ENCODE data around the gene SCNN1G. TPM values are rescaled to one million over a fixed set of nuclear protein-coding genes. Genes with fewer than 3 reads are reported as not detected.

Gene SCNN1G
- total RNA-seq, 1 experiment from 2014 or later = 1.3 TPM

- POLR2A ChIA-PET = interaction anchor here (0.7 kb wide), 1 partner anchor 61 kb away, joined by 3 read pairs; no protein-coding TSS in a partner anchor
- H3K4me3 Mint-ChIP-seq = no peak overlapping the region
- H3K27me3 Mint-ChIP-seq (ENCODE audit: low read depth) = peaks cover 3% of the 10 kb centered on the region
- H3K27ac Mint-ChIP-seq = no peak overlapping the region
- H3K4me1 Mint-ChIP-seq = peaks cover 5% of the 10 kb centered on the region; the same call in 1 of the 2 replicates
- no peak for ATAC-seq
- TF ChIP-seq NR1H2 (CRISPR knock-in tag; IDR thresholded peaks at IDR 0.05) (no peak), GABPB1 (CRISPR knock-in tag; IDR thresholded peaks at IDR 0.05) (no peak), ATF1 (CRISPR knock-in tag; IDR thresholded peaks at IDR 0.05) (no peak), E2F4 (CRISPR knock-in tag; IDR thresholded peaks at IDR 0.05; ENCODE audit: borderline replicate concordance, low read depth) (no peak), FOXP4 (CRISPR knock-in tag; IDR thresholded peaks at IDR 0.05) (no peak), FOXP1 (CRISPR knock-in tag; IDR thresholded peaks at IDR 0.05; ENCODE audit: borderline replicate concordance) (no peak)
- TF ChIP-seq, protein P1, sequence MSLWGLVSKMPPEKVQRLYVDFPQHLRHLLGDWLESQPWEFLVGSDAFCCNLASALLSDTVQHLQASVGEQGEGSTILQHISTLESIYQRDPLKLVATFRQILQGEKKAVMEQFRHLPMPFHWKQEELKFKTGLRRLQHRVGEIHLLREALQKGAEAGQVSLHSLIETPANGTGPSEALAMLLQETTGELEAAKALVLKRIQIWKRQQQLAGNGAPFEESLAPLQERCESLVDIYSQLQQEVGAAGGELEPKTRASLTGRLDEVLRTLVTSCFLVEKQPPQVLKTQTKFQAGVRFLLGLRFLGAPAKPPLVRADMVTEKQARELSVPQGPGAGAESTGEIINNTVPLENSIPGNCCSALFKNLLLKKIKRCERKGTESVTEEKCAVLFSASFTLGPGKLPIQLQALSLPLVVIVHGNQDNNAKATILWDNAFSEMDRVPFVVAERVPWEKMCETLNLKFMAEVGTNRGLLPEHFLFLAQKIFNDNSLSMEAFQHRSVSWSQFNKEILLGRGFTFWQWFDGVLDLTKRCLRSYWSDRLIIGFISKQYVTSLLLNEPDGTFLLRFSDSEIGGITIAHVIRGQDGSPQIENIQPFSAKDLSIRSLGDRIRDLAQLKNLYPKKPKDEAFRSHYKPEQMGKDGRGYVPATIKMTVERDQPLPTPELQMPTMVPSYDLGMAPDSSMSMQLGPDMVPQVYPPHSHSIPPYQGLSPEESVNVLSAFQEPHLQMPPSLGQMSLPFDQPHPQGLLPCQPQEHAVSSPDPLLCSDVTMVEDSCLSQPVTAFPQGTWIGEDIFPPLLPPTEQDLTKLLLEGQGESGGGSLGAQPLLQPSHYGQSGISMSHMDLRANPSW (CRISPR knock-in tag; conservative IDR thresholded peaks at IDR 0.05; ENCODE audit: low read depth) = no peak
- TF ChIP-seq, protein P2, sequence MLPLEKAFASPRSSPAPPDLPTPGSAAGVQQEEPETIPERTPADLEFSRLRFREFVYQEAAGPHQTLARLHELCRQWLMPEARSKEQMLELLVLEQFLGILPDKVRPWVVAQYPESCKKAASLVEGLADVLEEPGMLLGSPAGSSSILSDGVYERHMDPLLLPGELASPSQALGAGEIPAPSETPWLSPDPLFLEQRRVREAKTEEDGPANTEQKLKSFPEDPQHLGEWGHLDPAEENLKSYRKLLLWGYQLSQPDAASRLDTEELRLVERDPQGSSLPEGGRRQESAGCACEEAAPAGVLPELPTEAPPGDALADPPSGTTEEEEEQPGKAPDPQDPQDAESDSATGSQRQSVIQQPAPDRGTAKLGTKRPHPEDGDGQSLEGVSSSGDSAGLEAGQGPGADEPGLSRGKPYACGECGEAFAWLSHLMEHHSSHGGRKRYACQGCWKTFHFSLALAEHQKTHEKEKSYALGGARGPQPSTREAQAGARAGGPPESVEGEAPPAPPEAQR (CRISPR knock-in tag; IDR thresholded peaks at IDR 0.05) = no peak
- no peak for DNase-seq (ENCODE audit: low spot score)
- 0 out of 2 replicates have a peak, but pooled peaks cover 5% of the 10 kb centered on the region for H3K36me3 Mint-ChIP-seq
- CTCF ChIA-PET = no interaction called here
- peaks cover 25% of the 10 kb centered on the region for H3K9me3 Mint-ChIP-seq
Measured at GRCh38 chr16:23249830-23250229, 67.3 kb downstream of the SCNN1G start.

DNA sequence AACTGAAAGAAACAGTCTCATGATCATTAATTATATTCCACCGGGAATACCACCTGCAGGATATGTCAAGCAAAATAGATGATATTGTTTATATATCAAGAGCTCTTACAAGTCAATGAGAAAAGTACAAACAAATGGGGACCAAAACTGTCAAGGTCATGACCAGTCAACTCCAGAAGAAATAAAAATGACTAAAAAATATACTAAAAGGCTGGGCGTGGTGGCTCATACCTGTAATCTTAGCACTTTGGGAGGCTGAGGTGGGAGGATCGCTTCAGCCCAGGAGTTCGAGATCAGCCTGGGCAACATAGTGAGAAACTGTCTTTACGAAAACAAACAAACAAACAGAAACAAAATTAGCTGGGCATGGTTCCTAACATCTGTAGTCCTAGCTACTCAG, 69.8 kb downstream of the SCNN1G start:
- CTCF ChIA-PET = no interaction called here
- ATAC-seq = no peak
- POLR2A ChIA-PET = no interaction called here
- TF ChIP-seq CREB1 (CRISPR knock-in tag; IDR thresholded peaks at IDR 0.05) (no peak), E2F1 (CRISPR knock-in tag; IDR thresholded peaks at IDR 0.05) (no peak), SMAD4 (CRISPR knock-in tag; IDR thresholded peaks at IDR 0.05) (no peak), TEAD1 (CRISPR knock-in tag; IDR thresholded peaks at IDR 0.05) (no peak), HMGXB4 (CRISPR knock-in tag; IDR thresholded peaks at IDR 0.05) (no peak), MYBL2 (CRISPR knock-in tag; IDR thresholded peaks at IDR 0.05) (no peak), PREB (CRISPR knock-in tag; IDR thresholded peaks at IDR 0.05; ENCODE audit: borderline replicate concordance) (no peak), ZNF281 (CRISPR knock-in tag; IDR thresholded peaks at IDR 0.05) (no peak), ZBTB43 (CRISPR knock-in tag; IDR thresholded peaks at IDR 0.05) (no peak), FOXJ3 (CRISPR knock-in tag; IDR thresholded peaks at IDR 0.05; ENCODE audit: borderline replicate concordance) (no peak)

More for the DNA sequence above, 69.8 kb downstream of the SCNN1G start:
- Mint-ChIP-seq H3K36me3 (0 out of 2 replicates have a peak, but pooled peaks cover 5% of the 10 kb centered on the region), H3K9me3 (peaks cover 24% of the 10 kb centered on the region), H3K4me3 (no peak overlapping the region), H3K4me1 (peaks cover 6% of the 10 kb centered on the region; the same call in 1 of the 2 replicates), H3K27me3 (ENCODE audit: low read depth) (no peaks in the 10 kb centered on the region), H3K27ac (no peak overlapping the region)
- no peak for DNase-seq (ENCODE audit: low spot score)

All from WTC11 (cell line).